Middle frontal gyrus (tissue), 1 donor: ENCODE data around the gene EIF3I.

Experiments
- DNase-seq: peaks from one replicate; pipeline ENCODE4 v3.0.0-alpha.2; 2015; ENCODE audit warnings: low spot score; ENCODE audit errors: extremely low spot score

The EIF3I gene

GRCh38 chr1:32198237-32199042 lies 23.8 kb upstream of the EIF3I start:
- no peak for DNase-seq

DNA sequence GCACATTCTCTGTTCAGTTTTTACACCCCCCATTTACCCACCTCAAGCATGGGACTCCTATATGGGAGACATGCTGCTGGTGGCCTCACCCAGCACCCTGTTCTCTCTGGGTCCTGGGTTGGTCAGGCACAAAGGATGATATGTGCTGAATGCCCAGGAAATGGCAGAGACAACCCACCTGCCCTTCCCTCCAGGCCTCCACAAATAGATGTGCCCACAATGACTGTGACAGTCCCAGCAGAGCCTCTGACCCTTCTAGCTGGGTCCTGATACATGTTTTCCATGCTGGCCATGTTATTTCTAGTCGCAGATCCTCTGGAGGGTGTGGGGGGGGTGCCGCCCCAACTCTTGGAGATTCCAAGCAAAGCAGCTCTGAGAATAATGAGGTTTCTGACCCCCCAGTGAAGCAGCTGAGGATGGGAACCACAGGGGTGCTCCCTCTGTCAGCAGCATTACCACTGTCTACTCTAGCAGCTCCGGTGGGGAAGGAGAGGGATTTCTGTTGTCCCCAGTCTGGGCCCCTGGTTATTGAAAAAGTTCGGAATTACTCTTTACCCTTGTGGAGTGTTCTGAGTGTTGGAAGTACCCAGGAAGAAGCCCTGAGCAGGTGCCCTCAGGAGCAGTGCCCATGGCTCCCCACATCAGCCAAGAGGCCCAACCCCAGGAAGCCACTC lies 23.0 kb upstream of the EIF3I start:
- DNase-seq = no peak

DNA sequence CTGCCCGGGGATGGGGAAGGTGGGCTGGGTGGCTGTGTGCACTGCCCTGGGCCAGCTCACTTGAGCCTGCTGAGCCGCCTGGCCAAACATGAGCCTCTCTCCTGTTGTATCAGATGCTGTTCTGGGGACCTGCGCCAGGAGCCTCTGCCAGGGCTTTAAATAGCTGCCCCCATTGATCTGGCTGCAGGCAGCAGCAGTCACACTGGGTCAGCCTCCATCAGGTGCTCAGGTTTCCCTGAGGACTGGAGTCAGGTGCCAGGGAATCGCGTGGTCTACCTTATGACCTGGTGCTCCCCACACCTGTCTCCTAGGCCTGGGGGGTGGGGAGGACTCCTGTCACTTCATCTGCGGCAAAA lies 22.5 kb upstream of the EIF3I start:
- DNase-seq = no peak

- DNase-seq = no peak
Observed at GRCh38 chr1:32200226-32201010, 21.8 kb upstream of the EIF3I start, which contains the start of gene CCDC28B. TSS of gene CCDC28B (plus strand) at chr1:32200595. CDS start at chr1:32201936, 1,341 bp downstream.

DNA sequence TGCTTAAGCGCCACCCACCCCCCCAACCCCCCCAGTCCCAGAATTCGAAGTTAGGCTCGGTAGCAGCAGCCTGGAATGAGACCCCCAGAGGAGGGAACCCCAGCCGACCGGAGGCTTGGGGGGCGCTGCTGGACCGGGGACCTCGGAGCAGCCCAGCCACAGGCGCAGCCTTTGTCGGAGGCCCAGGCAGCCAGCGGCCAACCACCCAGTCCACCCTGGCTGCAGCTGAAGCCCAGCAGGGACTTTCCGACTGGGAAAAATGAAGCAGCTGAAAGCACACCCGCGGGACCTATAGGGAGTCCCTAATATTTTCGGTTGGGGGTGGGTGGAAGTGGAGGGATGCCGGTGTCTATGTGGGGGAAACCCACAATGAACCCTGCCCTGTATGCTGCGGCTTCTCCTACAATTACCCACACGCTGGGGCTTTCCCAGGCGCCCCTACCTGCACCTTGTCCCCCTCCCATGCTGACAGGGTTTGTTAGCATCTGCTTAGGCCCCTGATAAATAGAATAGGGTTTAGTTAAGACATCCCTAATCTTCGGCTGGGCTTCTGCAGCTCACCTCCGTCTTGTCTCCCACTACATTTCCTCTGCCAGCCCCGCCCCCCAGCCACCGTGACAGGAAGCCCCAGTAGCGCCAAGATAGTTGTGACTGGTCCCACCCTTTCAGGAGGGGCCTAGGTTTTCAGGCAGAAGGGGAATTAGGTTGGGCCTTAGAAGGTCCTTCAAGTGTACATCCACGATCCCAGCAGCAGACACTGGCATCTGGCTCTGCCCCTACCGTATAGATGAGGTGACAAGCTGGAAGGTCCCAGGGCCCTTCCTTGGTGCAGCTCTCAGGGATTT lies 21.0 kb upstream of the EIF3I start:
- no peak for DNase-seq

DNA sequence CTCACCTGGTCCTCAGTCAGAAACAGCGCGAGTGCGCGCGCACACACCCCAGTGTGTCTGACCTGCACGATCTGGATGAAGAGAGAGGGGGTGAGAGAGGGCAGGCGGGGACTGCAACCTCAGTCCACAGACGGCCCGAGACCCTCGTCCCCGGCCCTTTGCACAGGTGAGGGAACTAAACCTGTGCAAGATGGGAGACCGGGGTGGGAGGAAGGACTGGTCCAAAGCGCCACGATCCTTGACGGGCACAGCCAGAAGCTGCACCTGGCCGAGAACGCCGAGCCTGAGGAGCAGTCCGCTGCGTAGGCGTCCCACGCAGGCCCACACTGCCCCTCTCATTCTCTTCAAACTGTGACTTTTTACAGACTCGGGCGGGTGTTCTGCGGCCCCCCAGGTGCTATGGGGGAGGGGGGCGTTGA lies 17.3 kb upstream of the EIF3I start:
- DNase-seq = no peak

GRCh38 chr1:32205401-32206370 lies 16.5 kb upstream of the EIF3I start, which contains the start of gene IQCC:
TSS of gene IQCC (plus strand) at chr1:32205671. CDS start at chr1:32205682, 11 bp downstream.
- DNase-seq = peak; percentile 81

- DNase-seq = no peak
Observed at GRCh38 chr1:32208469-32208868, 13.7 kb upstream of the EIF3I start.

- DNase-seq = no peak
Observed at GRCh38 chr1:32208891-32209328, 13.3 kb upstream of the EIF3I start, which contains the start of gene DCDC2B. TSS of gene DCDC2B (plus strand) at chr1:32209089. CDS start at chr1:32209094, 5 bp downstream.

GRCh38 chr1:32215629-32216480 lies 6.4 kb upstream of the EIF3I start:
- no peak for DNase-seq

DNA sequence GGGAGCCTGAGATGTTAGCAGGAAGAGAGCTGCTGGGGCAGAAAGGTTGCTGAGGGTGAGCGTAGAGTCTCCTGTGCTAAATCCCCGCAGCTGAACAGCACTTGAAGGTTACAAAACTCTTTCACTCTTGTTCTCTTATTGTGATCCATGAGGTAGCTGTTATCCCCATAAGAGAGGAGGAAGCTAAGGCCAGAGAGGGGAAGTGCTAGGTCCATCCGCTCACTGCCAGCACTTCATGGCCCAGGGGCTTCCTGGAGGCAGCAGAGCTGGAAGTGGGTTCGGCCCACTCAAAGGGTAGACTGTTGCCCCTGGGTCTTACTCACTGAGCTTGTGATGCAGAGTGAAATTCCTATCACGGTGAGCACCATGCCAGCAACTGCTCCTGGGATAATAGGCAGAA lies 5.6 kb upstream of the EIF3I start:
- DNase-seq = no peak

DNA sequence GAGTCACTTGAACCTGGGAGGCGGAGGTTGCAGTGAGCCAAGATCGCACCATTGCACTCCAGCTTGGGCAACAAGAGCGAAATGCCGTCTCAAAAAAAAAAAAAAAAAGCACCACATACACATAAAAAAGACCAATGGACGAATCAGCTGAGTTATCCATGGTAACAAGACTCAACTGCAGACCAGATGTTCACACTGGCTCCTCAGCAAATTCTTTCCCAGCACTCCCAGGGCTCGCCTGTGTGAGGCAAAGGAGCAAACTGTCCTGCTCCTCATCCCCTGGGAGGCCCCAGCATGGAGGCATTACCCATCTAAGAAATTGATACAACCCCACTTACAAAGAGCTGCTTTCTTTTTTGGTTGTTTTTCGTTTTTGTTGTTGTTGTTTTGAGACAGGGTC lies 3.2 kb upstream of the EIF3I start:
- DNase-seq = no peak

- no peak for DNase-seq
Observed at GRCh38 chr1:32220746-32221580, 1.2 kb upstream of the EIF3I start.

DNA sequence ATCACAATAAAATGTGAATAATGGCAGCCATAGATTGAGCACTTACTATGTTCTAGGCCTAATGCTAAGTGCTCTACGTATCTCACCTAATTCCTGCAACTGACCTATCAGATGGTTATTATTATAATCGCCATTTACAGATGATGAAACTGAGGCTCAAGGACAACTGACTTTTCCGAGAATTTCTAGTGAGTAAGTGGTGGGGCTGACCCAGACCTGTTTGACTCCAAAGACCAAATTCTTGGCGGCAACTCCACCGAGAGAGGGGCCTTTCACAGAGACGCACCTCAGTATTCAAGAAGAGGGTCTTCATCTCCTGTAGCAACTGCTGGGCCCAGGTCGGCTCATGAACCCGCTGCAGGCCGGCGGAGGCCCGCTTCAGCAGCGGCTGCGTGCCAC lies 627 bp upstream of the EIF3I start:
- DNase-seq = no peak

DNA sequence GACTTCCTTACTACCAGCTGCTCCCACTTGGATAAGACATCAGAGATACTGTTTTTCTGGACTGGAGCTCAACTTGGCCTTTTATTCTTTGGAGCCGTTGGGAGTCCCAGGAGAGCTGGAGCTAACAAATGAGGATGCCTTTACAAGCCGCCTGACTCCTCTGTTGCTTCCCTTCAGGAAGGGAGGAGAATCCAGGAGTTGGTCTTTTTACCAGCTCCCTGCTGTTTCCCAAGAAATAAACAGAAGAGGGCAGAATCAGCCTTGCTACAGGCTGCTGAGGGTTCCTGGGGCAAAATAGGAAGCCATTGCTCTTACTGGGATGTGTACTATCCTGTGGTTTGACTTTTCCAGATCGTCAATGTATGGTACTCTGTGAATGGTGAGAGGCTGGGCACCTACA lies 1.5 kb downstream of the EIF3I start:
- DNase-seq = no peak

GRCh38 chr1:32224285-32224684 lies 2.1 kb downstream of the EIF3I start:
- DNase-seq = no peak

GRCh38 chr1:32228771-32229170 lies 6.6 kb downstream of the EIF3I start:
- DNase-seq = no peak
